Cerebellar cortex (tissue), 1 donor: ENCODE data around the gene COPS3.
A peak's percentile ranks its signal among the peaks of the same experiment; 100 is the strongest.

Experiments used
- DNase-seq: peaks from one replicate; pipeline ENCODE4 v3.0.0-alpha.2; 2015; ENCODE audit warnings: low spot score

Gene COPS3

DNA sequence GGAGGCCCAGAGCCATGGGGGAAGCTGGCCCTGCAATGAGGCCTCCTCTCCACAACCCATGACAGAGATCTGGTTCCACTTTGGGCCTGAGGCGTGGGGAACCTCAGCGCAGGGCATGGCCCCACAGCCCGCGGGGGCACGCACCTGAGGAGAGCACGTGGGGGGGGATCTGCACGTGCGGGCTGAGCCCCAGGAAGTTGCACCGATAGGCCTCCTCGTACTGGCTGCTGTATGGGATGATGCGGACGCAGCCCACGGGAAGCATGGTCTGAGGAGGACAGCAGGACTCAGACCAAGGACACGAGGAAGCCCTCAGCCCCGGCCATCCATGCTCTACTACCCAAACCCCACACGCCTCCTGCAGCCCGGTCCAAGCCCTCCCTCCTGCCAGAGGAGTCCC lies 64.8 kb downstream of the COPS3 start:
- DNase-seq, result no peak

DNA sequence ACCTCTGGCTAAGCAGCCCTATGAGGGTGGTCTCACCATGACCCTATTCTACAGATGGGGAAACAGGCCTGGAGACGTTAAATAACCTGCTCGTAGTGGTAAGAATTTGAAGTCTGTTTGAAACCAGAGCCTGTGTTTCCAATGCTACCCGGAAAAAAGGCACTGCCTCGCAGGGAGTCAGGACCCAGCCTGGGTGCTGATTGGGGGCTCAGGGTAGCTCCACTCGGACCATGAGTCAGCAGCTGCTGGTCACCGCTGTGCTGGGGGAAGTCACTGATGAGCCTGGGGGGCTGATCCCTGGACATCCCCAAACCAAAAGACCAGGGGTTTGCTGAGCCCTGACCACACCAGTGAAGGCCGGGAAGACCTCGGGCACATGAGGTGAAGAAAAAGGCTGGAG lies 65.5 kb downstream of the COPS3 start:
- no peak for DNase-seq

DNA sequence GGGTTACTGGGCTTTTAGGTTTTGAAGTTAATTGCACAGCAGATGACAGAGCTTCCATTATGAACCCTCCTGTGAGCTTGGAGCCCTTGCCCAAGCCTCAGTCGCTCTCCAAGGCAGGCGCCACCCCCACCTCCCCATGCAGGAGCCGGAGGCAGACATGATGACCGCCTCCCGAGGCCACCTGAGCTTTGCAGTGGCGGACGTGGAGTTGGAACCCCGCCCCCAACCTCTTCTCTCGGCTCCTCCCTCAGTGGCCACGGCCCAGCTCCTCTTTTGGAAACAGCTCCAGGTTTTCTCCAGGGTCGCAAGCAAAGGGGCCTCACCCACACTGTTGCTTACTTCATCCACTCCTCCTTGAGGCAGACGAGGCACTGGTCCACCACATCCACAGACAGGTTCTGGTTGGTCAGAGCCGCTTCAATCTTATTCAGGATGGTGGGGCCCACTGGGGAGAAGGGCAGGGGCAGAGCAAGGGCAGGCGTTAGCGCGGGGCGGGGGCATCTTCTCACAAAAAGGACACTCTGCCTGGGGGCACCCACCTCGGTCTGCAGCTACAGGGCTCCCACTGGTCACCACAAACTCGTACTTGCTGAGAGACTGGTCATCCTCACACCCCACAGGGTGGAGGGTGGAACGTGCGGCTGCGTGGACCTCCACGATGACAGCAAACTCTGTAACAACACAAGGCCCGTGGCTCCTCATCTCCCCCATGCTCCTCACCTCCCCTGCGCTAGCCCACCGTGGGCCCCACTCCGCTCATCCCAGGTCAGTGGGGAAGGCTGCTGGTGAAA lies 66.2 kb downstream of the COPS3 start:
- DNase-seq, result no peak

DNA sequence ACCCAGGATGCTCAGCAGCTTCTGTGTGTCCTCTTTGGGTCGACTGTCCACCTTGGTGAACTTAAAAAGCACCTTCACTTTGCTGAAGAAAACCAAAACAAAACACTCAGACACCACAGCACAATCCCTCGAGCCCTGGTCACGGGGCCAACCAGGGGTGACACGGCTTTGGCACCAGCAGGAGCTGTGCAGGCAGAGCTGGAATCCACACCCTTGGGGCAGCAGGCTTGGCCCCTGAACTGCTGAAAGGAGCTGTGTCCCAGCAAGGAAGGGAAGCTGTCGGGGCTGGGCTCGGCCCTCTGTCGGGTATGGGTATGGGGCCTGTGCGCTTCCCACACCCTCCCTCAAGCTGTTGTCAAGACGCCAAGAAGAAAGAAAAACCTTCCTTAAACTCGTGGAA lies 67.3 kb downstream of the COPS3 start:
- no peak for DNase-seq

DNA sequence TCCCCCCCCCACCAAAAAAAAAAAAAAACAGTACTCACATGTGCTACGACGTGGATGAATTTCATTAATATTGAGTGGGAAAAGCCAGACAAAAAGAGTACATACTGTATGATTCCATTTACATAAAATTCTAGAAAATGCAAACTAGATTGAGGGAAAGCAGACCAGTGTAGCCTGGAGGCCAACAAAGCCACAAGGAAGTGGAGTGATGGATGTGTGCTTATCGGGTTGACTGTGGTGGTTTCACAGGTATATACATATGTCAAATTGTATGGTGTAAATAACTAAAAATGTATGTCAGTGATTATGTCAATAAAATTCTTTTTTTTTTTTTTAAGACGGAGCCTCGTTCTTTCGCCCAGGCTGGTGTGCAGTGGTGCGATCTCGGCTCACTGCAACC lies 73.0 kb downstream of the COPS3 start:
- no peak for DNase-seq

DNA sequence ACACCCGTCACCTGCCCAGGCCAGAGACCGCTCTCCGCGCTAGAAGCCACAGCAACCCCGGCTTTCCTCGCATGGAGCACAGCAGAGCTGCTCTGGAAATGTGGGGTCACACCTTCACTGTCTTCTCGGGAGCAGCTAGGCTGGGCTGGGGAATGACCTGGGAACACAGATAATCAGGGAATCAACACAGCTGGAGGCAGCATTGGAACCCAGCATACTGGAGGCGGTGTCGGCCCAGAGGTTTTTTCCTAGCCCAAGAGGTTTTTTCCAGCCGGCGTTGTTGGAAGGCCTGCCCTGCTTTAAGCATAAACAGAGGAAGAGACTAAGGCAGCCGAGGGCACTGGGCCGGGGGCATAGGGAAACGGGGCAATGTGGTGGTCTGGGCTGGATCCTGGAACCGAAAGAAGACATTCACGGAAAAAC lies 74.1 kb downstream of the COPS3 start:
- peak; percentile 60 for DNase-seq

DNA sequence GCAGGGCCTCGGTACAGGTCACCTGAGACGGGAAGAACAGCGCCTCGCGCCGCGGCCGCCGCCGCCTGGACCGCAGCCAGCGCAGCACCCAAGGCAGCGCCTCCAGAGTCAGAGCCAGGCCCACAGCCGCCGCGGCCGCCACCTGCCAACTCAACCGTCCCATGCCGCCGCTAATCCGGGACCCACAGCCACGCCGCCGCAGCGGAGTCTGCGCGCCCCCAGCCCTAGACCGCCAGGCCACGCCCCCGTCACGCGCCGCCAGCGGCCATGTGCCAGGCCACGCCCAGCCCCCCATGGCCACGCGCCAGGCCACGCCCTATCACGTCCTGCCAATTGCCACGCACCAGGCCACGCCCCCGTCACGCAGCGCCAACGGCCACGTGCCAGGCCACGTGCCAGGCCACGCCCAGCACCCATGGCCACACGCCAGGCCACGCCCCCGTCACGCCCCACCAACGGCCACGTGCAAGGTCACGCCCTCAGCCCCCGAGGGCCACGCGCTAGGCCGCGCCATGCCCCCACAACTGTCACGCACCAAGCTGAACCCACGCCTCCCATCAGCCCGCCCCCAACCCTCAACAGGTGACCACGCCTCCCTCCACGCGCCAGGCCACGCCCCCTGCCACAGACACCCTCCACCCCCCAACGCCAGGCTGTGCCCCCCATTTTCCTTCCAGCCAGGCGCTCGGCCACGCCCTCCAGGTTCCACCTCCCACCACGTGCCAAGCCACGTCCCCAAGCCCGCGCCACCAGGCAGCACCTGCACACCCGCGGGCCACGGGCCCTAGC lies 74.7 kb downstream of the COPS3 start, which contains the start of gene PLD6:
Gene PLD6 (minus strand): TSS at position 210 of the 789 bp plus-strand sequence. CDS start 47 bp downstream, at position 163.
- DNase-seq, result peak; percentile 62

DNA sequence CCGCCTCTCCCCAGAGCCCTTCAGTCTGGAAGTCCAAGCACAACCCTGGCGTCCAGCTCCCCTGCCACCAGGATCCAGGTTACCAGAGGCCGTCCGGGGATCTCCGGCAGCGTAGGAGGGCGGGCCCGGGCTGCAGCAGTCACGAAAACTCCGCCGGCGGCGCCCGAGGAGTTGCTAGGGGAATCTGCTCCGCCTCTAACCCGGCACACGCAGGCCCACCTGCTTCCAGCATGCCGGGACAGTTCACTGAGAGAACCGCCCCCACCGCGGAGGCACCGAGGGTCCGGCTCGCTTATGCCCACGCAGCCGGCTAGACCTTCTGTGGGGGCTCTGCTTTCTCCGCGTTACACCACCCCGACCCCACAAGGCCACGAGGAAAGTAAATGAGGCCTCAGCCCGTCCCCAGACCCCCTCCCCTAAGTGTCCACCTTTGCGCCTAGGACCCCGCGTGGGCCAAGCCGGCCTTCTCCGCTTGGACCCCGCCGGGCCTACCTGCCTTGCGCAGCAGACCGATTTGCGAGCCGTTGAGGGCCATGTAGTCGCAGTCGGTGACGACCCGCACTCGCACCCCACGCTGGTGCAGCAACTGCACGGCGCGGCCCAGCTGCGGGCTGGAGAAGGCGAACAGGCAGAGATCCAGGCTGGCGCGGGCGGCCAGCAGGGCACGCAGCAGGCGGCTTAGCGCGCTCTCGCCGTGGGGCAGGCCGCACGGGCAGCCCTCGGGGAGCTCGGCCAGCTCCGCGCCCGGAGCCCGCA lies 75.5 kb downstream of the COPS3 start:
- no peak for DNase-seq

DNA sequence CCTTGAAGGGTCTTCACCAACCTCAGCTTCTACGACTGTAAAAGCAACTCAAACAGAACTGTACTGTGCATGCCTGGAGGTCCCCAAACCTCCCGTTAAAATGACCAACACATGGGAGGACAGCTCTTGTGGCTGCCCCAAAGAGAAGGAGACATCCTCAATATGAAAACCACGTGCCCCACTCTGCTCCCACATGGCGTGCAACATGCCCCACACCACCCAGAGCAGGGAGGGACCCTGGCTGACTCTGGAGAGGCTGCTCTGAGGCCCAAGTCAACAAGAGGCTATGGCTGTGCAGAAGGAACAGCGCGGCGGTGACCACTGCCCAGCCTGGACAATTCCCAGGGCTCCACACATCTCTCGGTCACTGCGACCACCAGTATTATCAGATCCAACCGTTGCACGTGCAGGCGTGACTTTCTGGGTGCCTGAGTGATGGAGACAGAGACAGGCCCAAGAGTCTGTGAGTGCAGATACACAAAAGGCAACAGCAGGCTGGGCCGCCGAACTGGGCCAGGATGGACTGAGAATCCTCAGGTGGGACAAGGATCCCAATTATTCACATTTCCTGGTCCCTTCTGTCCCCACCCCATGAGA lies 76.3 kb downstream of the COPS3 start:
- no peak for DNase-seq

DNA sequence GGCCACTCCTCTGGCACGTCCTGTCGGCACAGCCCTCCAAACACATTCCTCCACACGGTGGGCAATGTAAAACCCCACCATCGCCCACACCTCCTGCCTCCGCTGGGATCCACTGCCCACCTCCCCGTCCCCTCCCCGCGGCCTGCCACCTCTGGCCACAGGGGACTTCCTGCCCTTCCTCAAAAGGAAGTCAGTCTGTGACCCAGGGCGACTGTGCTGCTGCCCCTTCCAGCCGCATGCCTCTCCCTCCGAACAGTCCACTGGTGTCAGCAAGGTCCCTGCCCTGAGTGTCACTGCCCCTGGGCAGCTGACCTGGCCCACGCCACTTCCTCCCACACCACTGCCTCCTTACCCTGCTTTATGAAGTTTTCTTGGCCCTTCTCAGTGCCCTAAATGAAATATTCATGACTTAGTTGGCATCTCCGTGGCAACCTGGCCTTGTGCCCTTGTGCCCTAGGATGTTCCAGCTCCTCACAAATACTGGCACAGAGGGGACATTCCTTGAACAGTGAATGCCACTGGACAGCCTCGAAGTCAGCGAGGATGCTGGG lies 76.9 kb downstream of the COPS3 start:
- DNase-seq, result peak; percentile 48

DNA sequence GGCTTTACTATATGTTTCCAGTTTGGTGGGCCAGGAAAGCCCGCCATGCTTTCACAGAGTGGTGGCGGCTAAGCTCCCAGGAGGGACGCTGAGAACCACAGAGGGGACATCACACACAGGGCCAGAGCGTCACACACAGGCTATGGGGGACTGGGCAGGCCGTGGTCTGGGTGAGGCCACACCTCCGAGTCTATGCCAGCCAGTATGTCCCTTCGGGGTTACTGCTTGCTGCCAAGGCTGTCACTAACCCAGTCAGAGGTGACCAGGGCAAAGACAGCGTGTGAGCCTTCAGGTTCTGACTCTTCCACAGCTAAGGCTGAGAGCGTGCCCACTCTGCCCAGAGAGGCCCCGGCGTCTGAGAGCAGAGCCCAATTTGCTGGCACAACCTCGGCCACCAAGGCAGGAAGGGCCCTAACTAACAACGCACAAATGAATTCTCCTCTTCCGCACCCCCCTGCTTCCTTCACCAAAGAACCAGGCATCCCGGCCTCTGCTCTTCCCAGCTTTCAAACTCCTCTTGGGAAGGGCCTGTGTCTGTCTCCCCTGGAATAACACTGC lies 77.8 kb downstream of the COPS3 start:
- no peak for DNase-seq

DNA sequence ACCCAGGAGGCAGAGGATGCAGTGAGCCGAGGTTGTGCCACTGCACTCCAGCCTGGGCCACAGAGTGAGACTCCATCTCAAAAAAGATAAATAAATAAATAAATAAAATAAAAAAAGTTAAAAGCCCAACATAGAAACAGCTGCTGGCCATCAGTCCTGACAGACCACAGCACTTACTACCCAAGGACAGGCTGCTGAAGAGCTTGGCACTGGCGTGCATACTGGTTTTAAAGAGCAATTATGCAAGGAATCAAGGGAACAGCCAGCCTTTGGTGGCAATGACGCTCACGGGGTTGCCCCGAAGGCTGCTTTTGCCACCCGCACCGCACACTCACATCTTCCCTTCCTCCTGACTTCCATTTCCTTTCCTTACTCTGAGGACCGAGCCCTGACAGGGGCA lies 79.1 kb downstream of the COPS3 start:
- DNase-seq, result no peak

DNA sequence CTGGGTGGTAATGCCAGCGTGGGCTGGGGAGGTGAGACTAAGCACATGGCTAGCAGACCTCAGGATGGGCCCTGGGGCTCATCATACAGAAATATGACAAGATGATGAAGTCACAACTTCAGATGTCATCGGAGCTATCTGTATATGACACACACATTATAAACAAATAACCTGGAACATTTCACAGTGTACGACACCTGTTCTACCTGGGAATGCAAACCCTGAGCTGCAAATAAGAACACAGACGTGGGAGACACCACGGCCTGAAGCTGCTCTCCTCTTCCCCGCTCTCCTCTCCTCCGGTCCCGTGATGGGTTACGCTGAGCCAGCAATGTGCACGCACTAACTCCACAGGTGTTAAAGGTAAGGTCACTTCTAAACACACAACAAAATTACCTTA lies 79.8 kb downstream of the COPS3 start:
- DNase-seq, result no peak

DNA sequence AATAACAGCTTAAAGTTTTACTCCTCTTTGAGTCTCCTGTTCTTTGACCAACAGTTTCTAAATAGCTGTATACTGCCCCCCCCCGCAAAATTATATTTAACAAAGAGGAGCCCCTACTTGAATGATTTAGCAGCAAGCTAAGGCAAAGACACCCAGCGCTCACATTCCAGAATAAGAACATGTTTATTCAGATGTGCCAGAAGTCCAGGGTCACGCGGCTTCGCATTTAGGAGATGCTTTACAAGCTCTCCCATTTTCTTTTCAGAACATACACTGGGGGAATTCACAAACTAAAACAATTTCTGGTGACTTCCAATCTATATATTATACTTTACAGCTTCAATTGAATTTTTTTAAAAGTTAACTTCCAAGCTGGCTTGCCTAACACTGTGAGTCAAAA lies 80.2 kb downstream of the COPS3 start:
- DNase-seq, result no peak

DNA sequence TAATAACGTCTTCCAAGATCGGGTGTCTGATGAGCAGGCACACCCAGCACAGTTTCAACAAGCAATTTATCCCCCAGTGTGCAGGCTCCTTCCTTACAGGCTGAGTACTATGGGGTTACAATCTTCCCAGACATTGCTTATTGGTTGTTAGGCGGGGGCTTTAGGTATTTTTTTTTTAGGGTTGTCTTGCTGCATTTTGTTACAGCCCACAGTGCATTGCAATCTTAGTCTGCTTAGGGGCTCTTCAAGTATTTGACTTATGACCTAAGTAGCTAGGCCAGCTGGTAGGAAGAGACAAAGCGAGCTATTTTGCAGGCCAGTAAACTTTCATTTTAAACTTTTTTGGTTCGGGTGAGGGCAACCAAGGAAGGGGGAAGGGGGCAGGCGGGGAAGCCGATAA lies 80.7 kb downstream of the COPS3 start:
- no peak for DNase-seq

DNA sequence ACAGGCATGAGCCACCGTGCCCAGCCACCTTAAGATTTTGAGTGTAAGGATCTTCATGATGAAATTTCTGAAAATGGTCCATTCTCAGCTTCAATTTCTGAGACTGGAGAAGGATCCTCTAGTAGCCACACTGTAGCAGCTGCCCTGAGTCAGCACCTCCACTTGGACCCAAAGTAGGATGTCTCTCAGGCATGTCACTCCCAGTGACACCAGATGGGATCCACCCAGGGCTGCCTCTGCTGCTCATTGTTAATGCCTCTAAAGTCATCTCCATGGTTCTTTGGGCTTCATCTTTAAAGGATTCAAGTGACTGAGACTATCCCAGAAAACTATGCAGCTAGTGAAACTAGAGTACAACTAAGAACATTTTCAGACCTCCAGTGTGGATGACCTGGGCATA lies 82.8 kb downstream of the COPS3 start:
- no peak for DNase-seq

DNA sequence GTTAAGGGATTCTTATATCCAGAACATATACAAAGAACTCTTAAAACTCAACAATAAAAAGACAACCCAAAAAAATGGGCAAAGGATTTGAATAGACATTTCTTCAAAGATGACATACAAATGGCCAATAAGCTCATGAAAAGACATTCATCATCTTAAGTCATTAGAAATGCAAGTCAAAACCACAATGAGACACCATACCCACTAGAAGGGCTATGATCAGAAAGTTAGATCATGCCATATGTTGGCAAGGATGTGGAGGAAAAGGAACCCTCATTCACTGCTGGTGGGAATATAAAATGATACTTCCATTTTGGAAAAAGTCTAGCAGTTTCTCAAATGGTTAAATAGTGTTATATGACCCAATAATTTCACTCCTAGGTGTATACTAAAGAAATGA lies 84.3 kb downstream of the COPS3 start:
- no peak for DNase-seq
